Retina (tissue), 1 donor: Measurements from ENCODE around the gene MKNK1.

Experiments used
- DNase-seq: peaks from one replicate; pipeline ENCODE4 v3.0.0-alpha.2; 2016

Gene MKNK1

GRCh38 chr1:46536527-46536926, 67.5 kb downstream of the MKNK1 start:
- DNase-seq: no peak

GRCh38 chr1:46535063-46535462, 69.0 kb downstream of the MKNK1 start:
- DNase-seq: no peak

- DNase-seq: no peak
These were observed 70.7 kb downstream of the MKNK1 start for GRCh38 chr1:46533179-46533864.

- peak; percentile 77 for DNase-seq
These were observed 71.4 kb downstream of the MKNK1 start for GRCh38 chr1:46532498-46533178.

GRCh38 chr1:46532095-46532494, 72.0 kb downstream of the MKNK1 start:
- no peak for DNase-seq

GRCh38 chr1:46530791-46531409, 73.2 kb downstream of the MKNK1 start:
- no peak for DNase-seq

GRCh38 chr1:46530311-46530710, 73.8 kb downstream of the MKNK1 start:
- DNase-seq: no peak

- no peak for DNase-seq
These were observed 74.9 kb downstream of the MKNK1 start for GRCh38 chr1:46529031-46529630.

- no peak for DNase-seq
These were observed 75.6 kb downstream of the MKNK1 start for GRCh38 chr1:46528297-46528955.

- peak; percentile 88 for DNase-seq
These were observed 76.4 kb downstream of the MKNK1 start for GRCh38 chr1:46527474-46528296.

GRCh38 chr1:46526691-46527291, 77.3 kb downstream of the MKNK1 start:
- no peak for DNase-seq

GRCh38 chr1:46526013-46526690, 77.9 kb downstream of the MKNK1 start:
- no peak for DNase-seq

GRCh38 chr1:46525253-46525983, 78.7 kb downstream of the MKNK1 start:
- peak; percentile 72 for DNase-seq

- DNase-seq: no peak
These were observed 79.2 kb downstream of the MKNK1 start for GRCh38 chr1:46524843-46525242.

GRCh38 chr1:46523496-46524353, 80.3 kb downstream of the MKNK1 start:
- no peak for DNase-seq

- DNase-seq: no peak
These were observed 81.1 kb downstream of the MKNK1 start for GRCh38 chr1:46522969-46523320.

- DNase-seq: no peak
These were observed 81.7 kb downstream of the MKNK1 start for GRCh38 chr1:46522184-46522968.

GRCh38 chr1:46521414-46521813, 82.7 kb downstream of the MKNK1 start:
- DNase-seq: no peak
